ENCODE data around the gene BATF2.

- TF ChIP-seq YY1 (IDR thresholded peaks at IDR 0.05; ENCODE audit: insufficient read depth, insufficient read length), result no peak
- TF ChIP-seq ZNF274 (IDR thresholded peaks at IDR 0.05; ENCODE audit: low read depth, low read length), result no peak
- TF ChIP-seq SUZ12 (IDR thresholded peaks at IDR 0.05; ENCODE audit: extremely low read depth, insufficient read depth, insufficient read length), result no peak
Measured at GRCh38 chr11:65008016-65008415, 11.2 kb upstream of the BATF2 start.

All from NT2/D1 (cell line).